WTC11 (cell line): ENCODE results near the gene SH3D19. TPM values are rescaled to one million over a fixed set of nuclear protein-coding genes. Genes with fewer than 3 reads are reported as not detected.

Experiments used
- ATAC-seq: fragments of 200-7000 bp; cut with Tn5 transposase; 2 replicates; pipeline ENCODE4 v1.10.0; 2021; ENCODE audit warnings: mild to moderate bottlenecking, moderate library complexity
- CTCF ChIA-PET: fragments of 300-600 bp; sonication (Branson Sonifier 250); formaldehyde crosslinking; loops from one replicate; lab custom pipeline; 2021; ENCODE audit warnings: antibody characterized with exemption; lab: Charles Lee
- POLR2A ChIA-PET: fragments of 350-600 bp; sonication (Branson Sonifier 250); formaldehyde crosslinking; loops from one replicate; lab custom pipeline; 2021; ENCODE audit warnings: antibody characterized with exemption; lab: Charles Lee
- DNase-seq: peaks from one replicate; pipeline ENCODE4 v3.0.0; 2021; ENCODE audit warnings: low spot score
- H3K27ac Mint-ChIP-seq: 2 replicates; pipeline ENCODE4 v1.8.0; 2021; ENCODE audit warnings: mixed read lengths
- H3K27me3 Mint-ChIP-seq: 2 replicates; pipeline ENCODE4 v1.8.0; 2021; ENCODE audit warnings: low read depth, mild to moderate bottlenecking, moderate library complexity, mixed read lengths
- H3K36me3 Mint-ChIP-seq: 2 replicates; pipeline ENCODE4 v1.8.0; 2021; ENCODE audit warnings: mixed read lengths
- H3K4me1 Mint-ChIP-seq: 2 replicates; pipeline ENCODE4 v1.8.0; 2022; ENCODE audit warnings: mixed read lengths
- H3K4me3 Mint-ChIP-seq: 2 replicates; pipeline ENCODE4 v1.8.0; 2021; ENCODE audit warnings: mild to moderate bottlenecking, moderate library complexity, mixed read lengths
- H3K9me3 Mint-ChIP-seq: 2 replicates; pipeline ENCODE4 v1.8.0; 2021; ENCODE audit warnings: mixed read lengths
- ATF3 ChIP-seq: sonication (generic); formaldehyde crosslinking; conservative IDR thresholded peaks from 2 replicates; pipeline ENCODE4 v1.8.1; 2022; ENCODE audit warnings: mild to moderate bottlenecking, missing genetic modification reagents
- E2F1 ChIP-seq: sonication (generic); formaldehyde crosslinking; IDR thresholded peaks from 2 replicates; pipeline ENCODE4 v1.8.0; 2022; ENCODE audit warnings: mild to moderate bottlenecking, missing genetic modification reagents
- ELF4 ChIP-seq: sonication (generic); formaldehyde crosslinking; IDR thresholded peaks from 2 replicates; pipeline ENCODE4 v1.8.1; 2022; ENCODE audit warnings: low read depth, mild to moderate bottlenecking, moderate library complexity, missing genetic modification reagents
- ESRRA ChIP-seq: sonication (generic); formaldehyde crosslinking; IDR thresholded peaks from 2 replicates; pipeline ENCODE4 v1.8.1; 2022; ENCODE audit warnings: mild to moderate bottlenecking, missing genetic modification reagents, borderline replicate concordance
- ETV6 ChIP-seq: sonication (generic); formaldehyde crosslinking; IDR thresholded peaks from 2 replicates; pipeline ENCODE4 v1.8.1; 2022; ENCODE audit warnings: mild to moderate bottlenecking, missing genetic modification reagents
- GRHL2 ChIP-seq: fragments of 250-450 bp; sonication (Bioruptor Pico); IDR thresholded peaks from 2 replicates; pipeline ENCODE4 v1.8.0; 2022; ENCODE audit warnings: mild to moderate bottlenecking, moderate library complexity; ENCODE audit not compliant: insufficient replicate concordance, severe bottlenecking
- HMGA2 ChIP-seq: fragments of 250-450 bp; sonication (Bioruptor Pico); IDR thresholded peaks from 2 replicates; pipeline ENCODE4 v1.4.0; 2021; ENCODE audit warnings: mild to moderate bottlenecking, moderate library complexity
- IRF1 ChIP-seq: sonication (generic); formaldehyde crosslinking; IDR thresholded peaks from 2 replicates; pipeline ENCODE4 v1.8.0; 2023; ENCODE audit warnings: missing genetic modification reagents
- JAZF1 ChIP-seq: fragments of 250-450 bp; sonication (Bioruptor Pico); IDR thresholded peaks from 2 replicates; pipeline ENCODE4 v1.9.0; 2021; ENCODE audit warnings: moderate library complexity, mild to moderate bottlenecking, inconsistent platforms
- JUN ChIP-seq: sonication (generic); formaldehyde crosslinking; IDR thresholded peaks from 2 replicates; pipeline ENCODE4 v1.8.0; 2023; ENCODE audit warnings: mild to moderate bottlenecking, missing genetic modification reagents
- NFYB ChIP-seq: sonication (generic); formaldehyde crosslinking; conservative IDR thresholded peaks from 2 replicates; pipeline ENCODE4 v1.8.0; 2022; ENCODE audit warnings: low read depth, missing genetic modification reagents
- PRDM15 ChIP-seq: sonication (generic); formaldehyde crosslinking; IDR thresholded peaks from 2 replicates; pipeline ENCODE4 v1.8.0; 2022; ENCODE audit warnings: missing genetic modification reagents
- SMAD3 ChIP-seq: sonication (generic); formaldehyde crosslinking; IDR thresholded peaks from 2 replicates; pipeline ENCODE4 v1.8.0; 2022; ENCODE audit warnings: missing genetic modification reagents, mild to moderate bottlenecking, borderline replicate concordance
- STAT6 ChIP-seq: sonication (generic); formaldehyde crosslinking; conservative IDR thresholded peaks from 2 replicates; pipeline ENCODE4 v1.8.1; 2023; ENCODE audit warnings: mild to moderate bottlenecking, low read depth, missing genetic modification reagents, moderate library complexity
- TEAD4 ChIP-seq: sonication (generic); formaldehyde crosslinking; IDR thresholded peaks from 2 replicates; pipeline ENCODE4 v1.8.0; 2022; ENCODE audit warnings: mild to moderate bottlenecking, missing genetic modification reagents
- ZMAT4 ChIP-seq: fragments of 250-450 bp; sonication (Bioruptor Pico); IDR thresholded peaks from 2 replicates; pipeline ENCODE4 v1.9.0; 2021; ENCODE audit warnings: mild to moderate bottlenecking
- ZNF121 ChIP-seq: sonication (generic); formaldehyde crosslinking; IDR thresholded peaks from 2 replicates; pipeline ENCODE4 v1.8.0; 2023; ENCODE audit warnings: missing genetic modification reagents
- ZNF219 ChIP-seq: sonication (generic); formaldehyde crosslinking; IDR thresholded peaks from 2 replicates; pipeline ENCODE4 v1.8.0; 2023; ENCODE audit warnings: missing genetic modification reagents, mild to moderate bottlenecking, borderline replicate concordance
- ZNF232 ChIP-seq: sonication (generic); formaldehyde crosslinking; IDR thresholded peaks from 2 replicates; pipeline ENCODE4 v1.8.0; 2022; ENCODE audit warnings: mild to moderate bottlenecking, missing genetic modification reagents
- ZNF281 ChIP-seq: sonication (generic); formaldehyde crosslinking; IDR thresholded peaks from 2 replicates; pipeline ENCODE4 v1.8.0; 2023; ENCODE audit warnings: mild to moderate bottlenecking, missing genetic modification reagents
- ZNF396 ChIP-seq: fragments of 250-450 bp; sonication (Bioruptor Pico); IDR thresholded peaks from 2 replicates; pipeline ENCODE4 v1.8.0; 2021; ENCODE audit warnings: mild to moderate bottlenecking, moderate library complexity, borderline replicate concordance
- ZNF416 ChIP-seq: fragments of 250-450 bp; sonication (Bioruptor Pico); IDR thresholded peaks from 2 replicates; pipeline ENCODE4 v1.9.0; 2021; ENCODE audit warnings: mild to moderate bottlenecking, inconsistent platforms
- ZSCAN18 ChIP-seq: fragments of 250-450 bp; sonication (Bioruptor Pico); IDR thresholded peaks from 2 replicates; pipeline ENCODE4 v2.1.2; 2022; ENCODE audit warnings: mild to moderate bottlenecking, moderate library complexity
- total RNA-seq: library from RNA; stranded (reverse); gene quantifications from 3 replicates; pipeline ENCODE4 v1.2.3, GENCODE V29; 2021

Gene SH3D19
- total RNA-seq, 1 experiment from 2014 or later = 41.6 TPM

- TF ChIP-seq PRDM15 (CRISPR knock-in tag) (no peak), NFYB (no peak), ESRRA (CRISPR knock-in tag) (no peak), ZNF416 (CRISPR knock-in tag) (no peak), ELF4 (CRISPR knock-in tag) (no peak)
Observed at GRCh38 chr4:151217326-151217725, 108.1 kb downstream of the SH3D19 start (continued).

GRCh38 chr4:151215295-151215694 lies 110.1 kb downstream of the SH3D19 start:
- ChIA-PET POLR2A (no interaction called here), CTCF (no interaction called here)
- H3K27me3 Mint-ChIP-seq = no peaks in the 10 kb centered on the region
- 0 out of 2 replicates have a peak, but pooled peaks cover 4% of the 10 kb centered on the region for H3K4me1 Mint-ChIP-seq
- no peak for TF ChIP-seq GRHL2 (CRISPR knock-in tag)
- no peak for TF ChIP-seq ZNF219
- TF ChIP-seq IRF1 (CRISPR knock-in tag) = no peak
- no peak for TF ChIP-seq ATF3
- TF ChIP-seq ETV6 (CRISPR knock-in tag) = no peak
- TF ChIP-seq STAT6 (CRISPR knock-in tag) = no peak
- no peak for TF ChIP-seq ZSCAN18
- TF ChIP-seq JUN (CRISPR knock-in tag) = no peak
- no peak for TF ChIP-seq ZNF396 (CRISPR knock-in tag)
- no peak for TF ChIP-seq JAZF1 (CRISPR knock-in tag)
- no peak for TF ChIP-seq TEAD4 (CRISPR knock-in tag)
- TF ChIP-seq SMAD3 (CRISPR knock-in tag) = no peak
- no peak for TF ChIP-seq ZNF121 (CRISPR knock-in tag)
- no peak for TF ChIP-seq E2F1 (CRISPR knock-in tag)
- TF ChIP-seq ZNF232 (CRISPR knock-in tag) = no peak
- no peak for TF ChIP-seq ZNF281 (CRISPR knock-in tag)
- no peak for TF ChIP-seq HMGA2
- TF ChIP-seq ZMAT4 (CRISPR knock-in tag) = no peak
- peaks cover 20% of the 10 kb centered on the region for H3K36me3 Mint-ChIP-seq
- peaks cover 7% of the 10 kb centered on the region for H3K9me3 Mint-ChIP-seq
- no peak overlapping the region for H3K27ac Mint-ChIP-seq
- H3K4me3 Mint-ChIP-seq = no peak overlapping the region
- no peak for ATAC-seq
- DNase-seq = no peak
